ENCODE data around the gene SLC2A14.

- no peak for TF ChIP-seq CTCF (conservative IDR thresholded peaks at IDR 0.05; ENCODE audit: low read length)
- TF ChIP-seq EZH2phosphoT487 (IDR thresholded peaks at IDR 0.05; ENCODE audit: borderline replicate concordance, low read depth, low read length) = no peak
These were observed 38.9 kb downstream of the SLC2A14 start for GRCh38 chr12:7833831-7834230.

Data from OCI-LY7 (cell line).